RWPE1 (cell line): ENCODE data around the gene DGKH.
A peak's percentile ranks its signal among the peaks of the same experiment; 100 is the strongest.

Source experiments
- CTCF ChIA-PET: fragments of 350-600 bp; sonication (Branson Sonifier 250); formaldehyde crosslinking; extraction: SDS; loops from one replicate; lab custom pipeline; 2021; lab: Yijun Ruan, JAX
- POLR2A ChIA-PET: fragments of 400-600 bp; formaldehyde crosslinking; extraction: SDS; loops from one replicate; lab custom pipeline; 2020; ENCODE audit warnings: antibody characterized with exemption; ENCODE audit not compliant: low non-redundant PET; lab: Yijun Ruan, JAX
- DNase-seq: peaks from one replicate; pipeline ENCODE4 v3.0.0; 2012; ENCODE audit warnings: low spot score
- H3K27ac ChIP-seq: fragments of 450-650 bp; 2 replicates; pipeline ENCODE4 v1.5.1; 2017
- CTCF ChIP-seq: fragments of 450-650 bp; conservative IDR thresholded peaks from 2 replicates; pipeline ENCODE4 v1.5.1; 2017; ENCODE audit warnings: low read depth, mild to moderate bottlenecking

Gene DGKH

GRCh38 chr13:42106998-42107397 is 58.5 kb downstream of the DGKH start:
- H3K27ac ChIP-seq, result peak overlapping the region; percentile 60
- TF ChIP-seq CTCF, result no peak
- ChIA-PET POLR2A (no interaction called here), CTCF (interaction anchor here (0.6 kb wide), 2 partner anchors 438 to 754 kb away, joined by 4 read pairs; no protein-coding TSS in a partner anchor)
- DNase-seq, result no peak

GRCh38 chr13:42107421-42107820 is 59.0 kb downstream of the DGKH start:
- DNase-seq, result no peak
- no peak overlapping the region for H3K27ac ChIP-seq
- no peak for TF ChIP-seq CTCF
- CTCF ChIA-PET, result interaction anchor here (0.6 kb wide), 2 partner anchors 438 to 755 kb away, joined by 4 read pairs; no protein-coding TSS in a partner anchor
- POLR2A ChIA-PET, result no interaction called here

GRCh38 chr13:42108217-42108616 is 59.8 kb downstream of the DGKH start:
- ChIA-PET CTCF (no interaction called here), POLR2A (no interaction called here)
- H3K27ac ChIP-seq, result no peak overlapping the region
- no peak for TF ChIP-seq CTCF
- no peak for DNase-seq

- H3K27ac ChIP-seq, result no peak overlapping the region
- ChIA-PET CTCF (interaction anchor here (0.7 to 1.0 kb wide), 2 partner anchors 62 to 336 kb away, joined by 3 read pairs; partner anchors contain the start of gene DGKH), POLR2A (no interaction called here)
- no peak for TF ChIP-seq CTCF
- DNase-seq, result no peak
These were observed 61.5 kb downstream of the DGKH start for GRCh38 chr13:42109957-42110356.

GRCh38 chr13:42110410-42111155 is 62.1 kb downstream of the DGKH start:
- CTCF ChIA-PET, result interaction anchor here (0.6 to 1.2 kb wide), 7 partner anchors 8 to 337 kb away, joined by 3 to 5 read pairs (median 3); no protein-coding TSS in a partner anchor
- DNase-seq, result peak; percentile 50
- POLR2A ChIA-PET, result no interaction called here
- peak; percentile 74 for TF ChIP-seq CTCF
- no peak overlapping the region for H3K27ac ChIP-seq

GRCh38 chr13:42112864-42113263 is 64.4 kb downstream of the DGKH start:
- no peak for TF ChIP-seq CTCF
- DNase-seq, result no peak
- H3K27ac ChIP-seq, result no peak overlapping the region
- ChIA-PET CTCF (no interaction called here), POLR2A (no interaction called here)
